Right lobe of liver (tissue), 4 donors: ENCODE data around the gene NAT16.

Experiments
- POLR2A ChIP-seq: fragments of 450-650 bp; IDR thresholded peaks from one replicate; pipeline ENCODE4 v1.6.1; 2017; ENCODE audit warnings: antibody characterized with exemption, mild to moderate bottlenecking
- TF ChIP-seq, protein P1 (sequence below), 4 donors: fragments of 200-600 bp in 3 of 4; fragments of 450-650 bp in 1 of 4; IDR thresholded peaks; one replicate each; pipeline versions ENCODE4 v1.5.1 to v1.8.0; 2016 to 2022; ENCODE audit warnings: antibody characterized with exemption in 4 of 4, mild to moderate bottlenecking in 2 of 4
- donor health status: DM: no; HTN: no; CAD: no.
- donor health status: DM: no; HTN: no; CAD: no.
- donor health status: DM: no; HTN: yes; CAD: no.

GRCh38 chr7:101140746-101141382 lies 39.2 kb downstream of the NAT16 start:
- TF ChIP-seq, protein P1, sequence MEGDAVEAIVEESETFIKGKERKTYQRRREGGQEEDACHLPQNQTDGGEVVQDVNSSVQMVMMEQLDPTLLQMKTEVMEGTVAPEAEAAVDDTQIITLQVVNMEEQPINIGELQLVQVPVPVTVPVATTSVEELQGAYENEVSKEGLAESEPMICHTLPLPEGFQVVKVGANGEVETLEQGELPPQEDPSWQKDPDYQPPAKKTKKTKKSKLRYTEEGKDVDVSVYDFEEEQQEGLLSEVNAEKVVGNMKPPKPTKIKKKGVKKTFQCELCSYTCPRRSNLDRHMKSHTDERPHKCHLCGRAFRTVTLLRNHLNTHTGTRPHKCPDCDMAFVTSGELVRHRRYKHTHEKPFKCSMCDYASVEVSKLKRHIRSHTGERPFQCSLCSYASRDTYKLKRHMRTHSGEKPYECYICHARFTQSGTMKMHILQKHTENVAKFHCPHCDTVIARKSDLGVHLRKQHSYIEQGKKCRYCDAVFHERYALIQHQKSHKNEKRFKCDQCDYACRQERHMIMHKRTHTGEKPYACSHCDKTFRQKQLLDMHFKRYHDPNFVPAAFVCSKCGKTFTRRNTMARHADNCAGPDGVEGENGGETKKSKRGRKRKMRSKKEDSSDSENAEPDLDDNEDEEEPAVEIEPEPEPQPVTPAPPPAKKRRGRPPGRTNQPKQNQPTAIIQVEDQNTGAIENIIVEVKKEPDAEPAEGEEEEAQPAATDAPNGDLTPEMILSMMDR (IDR thresholded peaks at IDR 0.05), result no peak
- TF ChIP-seq POLR2A, result no peak
